Measurements from ENCODE around the gene NR3C2.

Gene NR3C2

GRCh38 chr4:148044912-148045352, 397.3 kb downstream of the NR3C2 start:
- no peak for DNase-seq (ENCODE audit: low spot score)

- no peak for DNase-seq (ENCODE audit: low spot score)
These were observed 397.9 kb downstream of the NR3C2 start for GRCh38 chr4:148044089-148044911.

- no peak for DNase-seq (ENCODE audit: low spot score)
These were observed 400.4 kb downstream of the NR3C2 start for GRCh38 chr4:148041606-148042329.

GRCh38 chr4:148034813-148035212, 407.4 kb downstream of the NR3C2 start:
- DNase-seq (ENCODE audit: low spot score): no peak

- DNase-seq (ENCODE audit: low spot score): no peak
These were observed 411.9 kb downstream of the NR3C2 start for GRCh38 chr4:148030193-148030873.

- no peak for DNase-seq (ENCODE audit: low spot score)
These were observed 412.4 kb downstream of the NR3C2 start for GRCh38 chr4:148029781-148030180.

Measured in HuH-7.5 (cell line).